Panc1 (cell line): ENCODE measurements around the gene SEC31B. TPM values are rescaled to one million over a fixed set of nuclear protein-coding genes. Genes with fewer than 3 reads are reported as not detected.
A peak's percentile ranks its signal among the peaks of the same experiment; 100 is the strongest.

Source experiments
- ATAC-seq: fragments of 200-7000 bp; cut with Tn5 transposase; 2 replicates; pipeline ENCODE4 v1.9.1; 2020; ENCODE audit warnings: mild to moderate bottlenecking, moderate library complexity
- BruUV-seq: library from RNA; stranded (reverse); fragments of 400-500 nt; replicated peaks from 2 replicates; lab custom pipeline; 2021; lab: Mats Ljungman, UMichigan
- CTCF ChIA-PET: fragments of 300-600 bp; sonication (Branson Sonifier 250); formaldehyde crosslinking; loops from one replicate; lab custom pipeline; 2022; ENCODE audit warnings: antibody characterized with exemption; lab: Charles Lee
- POLR2A ChIA-PET: fragments of 300-600 bp; sonication (Branson Sonifier 250); formaldehyde crosslinking; loops from one replicate; lab custom pipeline; 2022; ENCODE audit warnings: antibody characterized with exemption; lab: Charles Lee
- DNase-seq: peaks from one replicate; pipeline ENCODE4 v3.0.0-alpha.2; 2010; ENCODE audit warnings: low read depth, low spot score
- H3K27ac ChIP-seq: 2 replicates; pipeline ENCODE4 v1.5.1; 2011; ENCODE audit warnings: mild to moderate bottlenecking, low read length, inconsistent platforms
- H3K27me3 ChIP-seq: fragments of 200-500 bp; sonication (Bioruptor generic); 2 replicates; pipeline ENCODE4 v1.6.0; 2014; ENCODE audit warnings: low read length, inconsistent platforms; ENCODE audit not compliant: control insufficient read depth, insufficient read depth
- H3K36me3 ChIP-seq: fragments of 200-500 bp; sonication (Bioruptor generic); 2 replicates; pipeline ENCODE4 v1.5.1; 2014; ENCODE audit warnings: inconsistent platforms, mild to moderate bottlenecking, low read length, moderate library complexity; ENCODE audit not compliant: control insufficient read depth, insufficient read depth
- H3K4me1 ChIP-seq: 2 replicates; pipeline ENCODE4 v1.5.1; 2011; ENCODE audit warnings: inconsistent platforms, mild to moderate bottlenecking, low read length, moderate library complexity; ENCODE audit not compliant: control insufficient read depth, insufficient read depth
- H3K4me3 ChIP-seq, 2 experiments: 2 replicates each; pipeline ENCODE4 v1.5.1; 2011 to 2012; ENCODE audit warnings: low read depth in 2 of 2, low read length in 2 of 2, mild to moderate bottlenecking in 2 of 2, inconsistent platforms in 1 of 2, moderate library complexity in 1 of 2
- H3K9me3 ChIP-seq: fragments of 200-500 bp; sonication (Bioruptor generic); 2 replicates; pipeline ENCODE4 v1.5.1; 2014; ENCODE audit warnings: low read depth, mild to moderate bottlenecking, inconsistent platforms, low read length, moderate library complexity; ENCODE audit not compliant: control insufficient read depth, insufficient read depth
- POLR2AphosphoS5 ChIP-seq: IDR thresholded peaks from 2 replicates; pipeline ENCODE4 v1.6.1; 2012; ENCODE audit warnings: mild to moderate bottlenecking, low read depth, low read length, moderate library complexity
- SIN3A ChIP-seq: IDR thresholded peaks from 2 replicates; pipeline ENCODE4 v1.6.1; 2012; ENCODE audit warnings: low read depth, mild to moderate bottlenecking, low read length, moderate library complexity, borderline replicate concordance; ENCODE audit not compliant: insufficient read depth
- TCF7L2 ChIP-seq: IDR thresholded peaks from 2 replicates; pipeline ENCODE4 v1.6.1; 2011; ENCODE audit warnings: mild to moderate bottlenecking, low read depth, low read length, inconsistent platforms
- in situ Hi-C: cut with HindIII; loops from 2 replicates; pipeline ENCODE4 v1.10.0; 2016; ENCODE audit warnings: low sequenced_read_pairs, low pct_unique_long_range_greater_than_20kb
- intact Hi-C: fragments of 100-400 bp; cut with micrococcal nuclease; formaldehyde crosslinking; loops from one replicate; pipeline ENCODE4 v1.10.0; 2022; ENCODE audit not compliant: unreplicated experiment
- total RNA-seq: library from RNA; stranded (reverse); gene quantifications from one replicate; pipeline ENCODE4 v1.2.1, GENCODE V29; 2021; ENCODE audit not compliant: unreplicated experiment
- TF ChIP-seq, protein P1 (sequence below): fragments of 450-650 bp; IDR thresholded peaks from 2 replicates; pipeline ENCODE4 v1.5.1; 2017; ENCODE audit warnings: mild to moderate bottlenecking
- TF ChIP-seq, protein P2 (sequence below), 2 experiments: IDR thresholded peaks; 2 replicates each; pipeline ENCODE4 v1.6.1; 2011 to 2012; ENCODE audit warnings: low read depth in 2 of 2, control low read depth in 1 of 2, low read length in 1 of 2, mild to moderate bottlenecking in 1 of 2, moderate library complexity in 1 of 2; ENCODE audit not compliant: insufficient read depth in 1 of 2

Gene SEC31B
- total RNA-seq, 1 experiment from 2014 or later: 17.8 TPM

DNA sequence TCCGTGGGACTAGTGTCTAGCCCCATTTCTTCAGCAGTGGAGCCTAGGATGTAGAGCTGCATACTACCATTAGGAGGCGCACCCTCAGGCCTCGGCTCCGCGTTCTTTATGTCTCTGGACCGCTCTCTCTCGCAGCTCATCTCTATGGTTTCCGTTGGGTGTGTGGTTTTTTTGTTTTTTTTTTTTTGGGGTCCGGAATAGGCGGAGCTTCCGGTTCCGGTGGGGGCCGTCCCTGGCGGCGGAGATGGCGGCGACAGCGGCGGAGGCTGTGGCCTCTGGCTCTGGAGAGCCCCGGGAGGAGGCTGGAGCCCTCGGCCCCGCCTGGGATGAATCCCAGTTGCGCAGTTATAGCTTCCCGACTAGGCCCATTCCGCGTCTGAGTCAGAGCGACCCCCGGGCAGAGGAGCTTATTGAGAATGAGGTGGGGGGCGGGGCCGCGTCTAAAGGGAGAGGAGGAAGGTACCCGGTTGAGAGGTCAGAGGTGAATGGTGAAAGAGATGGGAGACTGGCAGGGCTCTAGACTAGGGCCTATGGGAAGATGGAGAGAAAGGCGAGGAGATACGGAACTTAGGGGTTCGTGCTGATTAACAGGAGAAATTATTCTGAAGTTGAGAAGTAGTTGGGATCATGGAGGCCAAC is 16.2 kb upstream of the SEC31B start, which contains the start of gene HIF1AN:
Gene HIF1AN (plus strand): TSS at position 229 of the 639 bp plus-strand sequence. CDS start 16 bp downstream, at position 245.
- DNase-seq: peak; percentile 84
- H3K4me3 ChIP-seq: peak within 1 kb of the TSS; percentile 76 to 83
- no peaks in the 10 kb centered on the region for H3K9me3 ChIP-seq
- ChIA-PET CTCF (interaction anchor here (0.6 to 1.6 kb wide), 12 partner anchors 9 to 353 kb away, joined by 3 to 12 read pairs (median 4); no protein-coding TSS in a partner anchor), POLR2A (interaction anchor here (0.6 to 0.9 kb wide), 4 partner anchors 18 to 354 kb away, joined by 3 to 5 read pairs (median 4); no protein-coding TSS in a partner anchor)
- H3K27me3 ChIP-seq: no peaks in the 10 kb centered on the region
- H3K27ac ChIP-seq: peak within 1 kb of the TSS; percentile 90
- no TSS peak for BruUV-seq
- H3K36me3 ChIP-seq: peaks cover 25% of the 10 kb centered on the region
- peaks cover 25% of the 10 kb centered on the region for H3K4me1 ChIP-seq
- intact Hi-C loops (no loop called here), in situ Hi-C loops (no loop called here)
- TF ChIP-seq, protein P1, sequence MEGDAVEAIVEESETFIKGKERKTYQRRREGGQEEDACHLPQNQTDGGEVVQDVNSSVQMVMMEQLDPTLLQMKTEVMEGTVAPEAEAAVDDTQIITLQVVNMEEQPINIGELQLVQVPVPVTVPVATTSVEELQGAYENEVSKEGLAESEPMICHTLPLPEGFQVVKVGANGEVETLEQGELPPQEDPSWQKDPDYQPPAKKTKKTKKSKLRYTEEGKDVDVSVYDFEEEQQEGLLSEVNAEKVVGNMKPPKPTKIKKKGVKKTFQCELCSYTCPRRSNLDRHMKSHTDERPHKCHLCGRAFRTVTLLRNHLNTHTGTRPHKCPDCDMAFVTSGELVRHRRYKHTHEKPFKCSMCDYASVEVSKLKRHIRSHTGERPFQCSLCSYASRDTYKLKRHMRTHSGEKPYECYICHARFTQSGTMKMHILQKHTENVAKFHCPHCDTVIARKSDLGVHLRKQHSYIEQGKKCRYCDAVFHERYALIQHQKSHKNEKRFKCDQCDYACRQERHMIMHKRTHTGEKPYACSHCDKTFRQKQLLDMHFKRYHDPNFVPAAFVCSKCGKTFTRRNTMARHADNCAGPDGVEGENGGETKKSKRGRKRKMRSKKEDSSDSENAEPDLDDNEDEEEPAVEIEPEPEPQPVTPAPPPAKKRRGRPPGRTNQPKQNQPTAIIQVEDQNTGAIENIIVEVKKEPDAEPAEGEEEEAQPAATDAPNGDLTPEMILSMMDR: peak; percentile 99
- TF ChIP-seq SIN3A (no peak), POLR2AphosphoS5 (peak; percentile 94), TCF7L2 (no peak)
- TF ChIP-seq, protein P2, sequence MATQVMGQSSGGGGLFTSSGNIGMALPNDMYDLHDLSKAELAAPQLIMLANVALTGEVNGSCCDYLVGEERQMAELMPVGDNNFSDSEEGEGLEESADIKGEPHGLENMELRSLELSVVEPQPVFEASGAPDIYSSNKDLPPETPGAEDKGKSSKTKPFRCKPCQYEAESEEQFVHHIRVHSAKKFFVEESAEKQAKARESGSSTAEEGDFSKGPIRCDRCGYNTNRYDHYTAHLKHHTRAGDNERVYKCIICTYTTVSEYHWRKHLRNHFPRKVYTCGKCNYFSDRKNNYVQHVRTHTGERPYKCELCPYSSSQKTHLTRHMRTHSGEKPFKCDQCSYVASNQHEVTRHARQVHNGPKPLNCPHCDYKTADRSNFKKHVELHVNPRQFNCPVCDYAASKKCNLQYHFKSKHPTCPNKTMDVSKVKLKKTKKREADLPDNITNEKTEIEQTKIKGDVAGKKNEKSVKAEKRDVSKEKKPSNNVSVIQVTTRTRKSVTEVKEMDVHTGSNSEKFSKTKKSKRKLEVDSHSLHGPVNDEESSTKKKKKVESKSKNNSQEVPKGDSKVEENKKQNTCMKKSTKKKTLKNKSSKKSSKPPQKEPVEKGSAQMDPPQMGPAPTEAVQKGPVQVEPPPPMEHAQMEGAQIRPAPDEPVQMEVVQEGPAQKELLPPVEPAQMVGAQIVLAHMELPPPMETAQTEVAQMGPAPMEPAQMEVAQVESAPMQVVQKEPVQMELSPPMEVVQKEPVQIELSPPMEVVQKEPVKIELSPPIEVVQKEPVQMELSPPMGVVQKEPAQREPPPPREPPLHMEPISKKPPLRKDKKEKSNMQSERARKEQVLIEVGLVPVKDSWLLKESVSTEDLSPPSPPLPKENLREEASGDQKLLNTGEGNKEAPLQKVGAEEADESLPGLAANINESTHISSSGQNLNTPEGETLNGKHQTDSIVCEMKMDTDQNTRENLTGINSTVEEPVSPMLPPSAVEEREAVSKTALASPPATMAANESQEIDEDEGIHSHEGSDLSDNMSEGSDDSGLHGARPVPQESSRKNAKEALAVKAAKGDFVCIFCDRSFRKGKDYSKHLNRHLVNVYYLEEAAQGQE (IDR thresholded peaks at IDR 0.05; ENCODE audit: insufficient read depth in 1 of 2, low read depth in 2 of 2, low read length in 1 of 2): no peak
- ATAC-seq: peak; percentile 98

DNA sequence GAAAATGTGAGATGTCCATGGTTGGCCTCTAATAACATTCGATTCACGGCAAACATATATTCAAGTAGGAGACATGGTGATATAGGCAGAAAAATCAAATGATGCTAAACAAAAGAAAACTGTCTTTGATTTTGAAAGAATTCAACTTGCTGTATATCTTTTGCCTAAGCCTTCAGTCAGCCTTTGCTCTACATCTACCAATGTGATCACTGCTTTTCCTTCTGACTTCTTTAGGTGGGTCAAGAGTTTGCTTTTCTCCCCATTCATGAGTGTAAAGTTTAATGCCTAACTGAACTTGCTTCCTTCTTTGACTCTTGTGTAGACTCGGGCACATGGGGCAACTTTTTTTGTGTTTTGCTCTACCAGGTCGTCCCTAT is 15.7 kb upstream of the SEC31B start:
- DNase-seq (no peak), ATAC-seq (peak; percentile 50)
- H3K9me3 ChIP-seq: no peaks in the 10 kb centered on the region
- H3K4me3 ChIP-seq: peak overlapping the region; percentile 76 to 83
- peaks cover 20% of the 10 kb centered on the region for H3K36me3 ChIP-seq
- peak overlapping the region; percentile 90 for H3K27ac ChIP-seq
- no peaks in the 10 kb centered on the region for H3K27me3 ChIP-seq
- intact Hi-C loops (no loop called here), in situ Hi-C loops (no loop called here)
- peaks cover 28% of the 10 kb centered on the region for H3K4me1 ChIP-seq
- BruUV-seq: no TSS peak
- POLR2A ChIA-PET: interaction anchor here (0.6 to 0.9 kb wide), 4 partner anchors 18 to 354 kb away, joined by 3 to 5 read pairs (median 4); no protein-coding TSS in a partner anchor
- TF ChIP-seq, protein P1: no peak
- TF ChIP-seq, protein P2 (IDR thresholded peaks at IDR 0.05; ENCODE audit: insufficient read depth in 1 of 2, low read depth in 2 of 2, low read length in 1 of 2): no peak
- no peak for TF ChIP-seq TCF7L2
- no peak for TF ChIP-seq POLR2AphosphoS5
- TF ChIP-seq SIN3A: no peak
- CTCF ChIA-PET: interaction anchor here (0.7 to 1.6 kb wide), 8 partner anchors 8 to 353 kb away, joined by 3 to 12 read pairs (median 4); no protein-coding TSS in a partner anchor
